Aorta (tissue), 5 donors: Measurements from ENCODE around the gene HOXC12. TPM values are rescaled to one million over a fixed set of nuclear protein-coding genes. Genes with fewer than 3 reads are reported as not detected.

Experiments
- ATAC-seq: fragments of 200-7000 bp; cut with Tn5 transposase; one replicate; pipeline ENCODE4 v1.9.1; 2022; ENCODE audit warnings: moderate library complexity; ENCODE audit not compliant: low FRiP score
- DNase-seq, 2 donors: peaks; one replicate each; pipeline ENCODE4 v3.0.0-alpha.2; 2020
- H3K27ac ChIP-seq, 2 donors: one replicate each; pipeline ENCODE4 v1.5.1; 2013; ENCODE audit warnings: low read length in 2 of 2, mild to moderate bottlenecking in 2 of 2, moderate library complexity in 2 of 2, control low read depth in 1 of 2, inconsistent platforms in 1 of 2, low read depth in 1 of 2
- H3K27me3 ChIP-seq, 2 donors: one replicate each; pipeline ENCODE4 v1.6.1; 2013; ENCODE audit warnings: control low read depth in 1 of 2, low read length in 1 of 2, mild to moderate bottlenecking in 1 of 2, moderate library complexity in 1 of 2; ENCODE audit not compliant: insufficient read depth in 2 of 2, control insufficient read depth in 1 of 2
- H3K36me3 ChIP-seq, 2 donors: one replicate each; pipeline ENCODE4 v1.6.1; 2013; ENCODE audit warnings: control low read depth in 1 of 2, low read length in 1 of 2, mild to moderate bottlenecking in 1 of 2; ENCODE audit not compliant: insufficient read depth in 2 of 2, control insufficient read depth in 1 of 2
- H3K4me1 ChIP-seq, 2 donors: one replicate each; pipeline ENCODE4 v1.6.1; 2013; ENCODE audit warnings: low read length in 2 of 2, control low read depth in 1 of 2, mild to moderate bottlenecking in 1 of 2, moderate library complexity in 1 of 2; ENCODE audit not compliant: insufficient read depth in 2 of 2, control insufficient read depth in 1 of 2
- H3K4me3 ChIP-seq, 2 donors: one replicate each; pipeline ENCODE4 v1.5.1; 2013; ENCODE audit warnings: low read length in 2 of 2, control low read depth in 1 of 2, mild to moderate bottlenecking in 1 of 2
- H3K9me3 ChIP-seq: one replicate; pipeline ENCODE4 v1.6.1; 2013; ENCODE audit warnings: mild to moderate bottlenecking, low read length; ENCODE audit not compliant: control insufficient read depth
- WGBS, 2 donors: extraction: QIAGEN DNeasy Blood & Tissue Kit; methylation state at CpG; one replicate each; pipeline ENCODE4 v1.1.7; 2013; 5-methylcytosine and 5-hydroxymethylcytosine counted together
- intact Hi-C, 2 donors: fragments of 100-400 bp; cut with DNase I; formaldehyde crosslinking; loops; one replicate each; pipeline versions ENCODE4 v1.14.2 to v1.15.0; 2022
- polyA plus RNA-seq, 2 donors: library from polyadenylated mRNA; stranded (reverse); fragments of 200-250 nt; gene quantifications; one replicate each; pipeline ENCODE4 v1.2.3, GENCODE V29; 2013
- total RNA-seq, 2 donors: library from RNA; stranded (reverse); fragmentation: NEBNext Ultra II Directional; extraction: Animal tissue kit (Norgen Biotek cat#: 25700); gene quantifications; one replicate each; pipeline ENCODE4 v1.2.1, GENCODE V29; 2021
- donor health status: healthy with polysubstance abuse.
- donor health status: Bipolar disorder and iron deficiency.
- donor health status: DM: no; HTN: no; CAD: no.
- donor health status: DM: no; HTN: no; CAD: no.
- donor health status: DM: yes; HTN: yes; CAD: no.

HOXC12 gene
- total and polyA plus RNA-seq, 4 donors, result 0.45 TPM; not detected in 3

- Histone ChIP-seq H3K27ac (no peak overlapping the region), H3K4me1 (no peaks in the 10 kb centered on the region), H3K27me3 (peaks cover 0 to 3% of the 10 kb centered on the region in 2 donors), H3K9me3 (no peaks in the 10 kb centered on the region), H3K4me3 (no peak overlapping the region), H3K36me3 (no peaks in the 10 kb centered on the region)
- DNase-seq (no peak), ATAC-seq (no peak)
- WGBS, 2 donors, result 8 to 10% methylated on average over 11 of the region's 11 CpGs
- intact Hi-C loops, result no loop called here
Observed at GRCh38 chr12:53977596-53978445, 23.1 kb downstream of the HOXC12 start.

DNA sequence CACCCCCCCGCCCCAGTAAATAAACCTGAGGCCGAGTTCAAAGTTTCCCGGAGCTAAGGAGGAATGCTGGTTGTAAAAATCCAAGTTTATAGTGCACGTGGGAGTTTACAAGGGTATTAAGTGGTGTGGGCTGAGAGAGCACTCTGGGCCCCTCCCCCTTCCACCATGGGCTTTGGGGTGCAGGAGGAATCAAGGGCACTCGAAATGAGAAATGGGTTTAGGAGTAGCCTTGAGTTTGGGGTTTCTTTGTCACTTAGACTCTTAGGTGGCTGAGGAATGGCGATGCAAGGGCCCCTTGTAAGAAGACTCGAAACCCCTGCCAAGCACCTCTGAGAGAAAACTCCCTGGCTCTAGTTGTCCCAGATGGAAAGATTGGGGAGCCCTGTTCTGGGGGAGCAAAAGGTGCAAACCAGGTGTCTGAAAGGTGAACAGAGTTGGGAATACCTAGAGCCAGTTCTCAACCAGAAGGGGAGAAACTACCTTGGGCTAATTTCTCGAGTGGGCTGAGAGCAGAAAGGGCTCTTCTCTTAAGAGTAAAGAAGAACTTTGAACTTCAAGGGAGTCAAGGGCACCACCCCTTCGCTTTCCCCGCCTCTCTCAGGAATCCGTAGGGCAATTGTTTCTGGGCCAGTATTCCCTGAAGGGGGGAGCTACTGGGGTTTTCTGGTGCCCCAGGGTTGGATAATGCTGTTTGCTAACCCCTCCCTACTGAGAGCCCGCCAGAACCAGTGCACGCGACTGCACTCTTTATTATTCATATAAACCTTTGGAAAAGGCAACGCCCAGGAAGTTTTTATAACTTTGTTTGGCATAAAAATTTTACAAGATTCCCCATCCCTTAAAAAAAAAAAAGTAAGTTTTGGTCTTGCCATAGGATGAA lies 24.0 kb downstream of the HOXC12 start:
- no peak for DNase-seq
- no peaks in the 10 kb centered on the region for H3K36me3 ChIP-seq
- H3K27ac ChIP-seq, result no peak overlapping the region
- no peak overlapping the region for H3K4me3 ChIP-seq
- H3K4me1 ChIP-seq, result no peaks in the 10 kb centered on the region
- no peak for ATAC-seq
- intact Hi-C loops, result no loop called here
- 26 to 31% methylated on average over 15 of the region's 15 CpGs for WGBS, 2 donors
- peaks cover 0 to 3% of the 10 kb centered on the region in 2 donors for H3K27me3 ChIP-seq
- H3K9me3 ChIP-seq, result no peaks in the 10 kb centered on the region

DNA sequence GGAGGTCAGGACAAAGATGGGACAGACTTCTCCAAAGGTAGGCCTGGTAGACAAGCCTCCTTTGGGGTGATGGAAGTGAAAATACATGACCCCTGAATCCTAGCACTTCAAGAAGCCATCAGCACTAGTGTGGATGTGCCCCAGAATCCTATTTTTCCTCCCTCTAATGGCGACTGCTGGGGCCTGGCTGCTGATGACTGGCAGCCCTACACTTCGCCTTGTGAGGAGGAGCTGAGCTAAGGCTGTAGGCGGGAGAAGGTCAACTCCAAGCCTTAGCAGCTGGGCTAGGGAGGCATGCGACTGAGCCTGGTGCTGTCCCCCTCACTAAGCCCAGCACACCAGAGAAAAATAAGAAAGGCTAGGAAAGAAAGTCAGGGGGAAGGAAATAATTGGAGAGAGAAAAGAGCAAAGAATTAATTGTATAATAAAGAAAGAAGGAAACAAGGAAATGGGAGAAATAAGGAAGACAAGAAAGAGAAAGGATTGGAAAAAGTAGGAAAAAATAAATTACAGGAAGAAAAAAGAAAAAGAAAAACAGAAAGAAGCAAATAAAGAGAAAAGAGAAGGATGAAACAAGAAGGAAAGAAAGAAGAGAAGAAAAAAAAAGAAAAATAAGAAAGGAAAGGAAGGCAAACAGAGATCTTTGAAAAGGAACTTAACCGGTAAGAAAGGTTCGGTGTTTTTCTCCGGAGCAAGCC lies 25.6 kb downstream of the HOXC12 start:
- Histone ChIP-seq H3K27me3 (peaks cover 0 to 3% of the 10 kb centered on the region in 2 donors), H3K4me3 (no peak overlapping the region), H3K4me1 (no peaks in the 10 kb centered on the region), H3K27ac (no peak overlapping the region), H3K9me3 (no peaks in the 10 kb centered on the region), H3K36me3 (no peaks in the 10 kb centered on the region)
- whole genome bisulfite sequencing, 2 donors, result 72 to 80% methylated on average over 7 of the region's 7 CpGs
- DNase-seq, result no peak
- intact Hi-C loops, result loop anchor here in 1 of 2 donors (5.0 kb wide), 1 partner anchor 222 kb away; no protein-coding TSS in a partner anchor
- ATAC-seq, result no peak

DNA sequence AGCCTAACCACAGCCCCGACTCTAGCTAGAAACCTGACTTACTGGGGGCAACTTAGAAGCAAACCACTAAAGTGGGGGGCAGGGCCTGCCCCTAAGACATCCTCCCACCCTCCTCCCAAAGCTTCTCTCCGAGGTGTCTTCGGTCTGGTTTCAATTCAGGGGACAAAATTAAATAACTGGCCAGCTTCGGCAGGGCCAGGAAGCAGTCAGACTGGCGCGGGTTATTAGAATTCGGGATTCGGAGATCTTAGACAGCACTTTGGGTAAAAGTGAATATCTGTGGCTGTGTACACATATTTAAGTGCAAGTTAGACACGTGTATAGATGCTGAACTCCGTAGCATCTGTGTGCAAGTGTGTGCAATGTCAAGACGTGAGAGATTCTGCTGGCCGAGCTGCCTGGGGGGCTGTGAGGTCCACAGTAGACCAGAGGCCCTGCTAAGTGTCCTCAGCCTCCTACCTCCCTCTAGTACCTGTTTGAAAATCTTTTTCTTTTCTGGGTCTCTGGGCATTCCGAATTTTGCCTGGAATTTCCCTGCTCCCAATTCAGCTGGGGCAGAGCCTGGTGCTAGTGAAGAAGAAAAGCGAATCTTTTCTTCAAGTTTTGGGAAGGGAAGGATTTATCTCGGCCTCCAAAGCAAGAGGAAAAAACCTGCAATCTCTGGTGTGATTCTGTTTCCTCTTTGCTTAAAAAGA lies 26.2 kb downstream of the HOXC12 start:
- peaks cover 0 to 3% of the 10 kb centered on the region in 2 donors for H3K27me3 ChIP-seq
- H3K27ac ChIP-seq, result no peak overlapping the region
- no peaks in the 10 kb centered on the region for H3K9me3 ChIP-seq
- no peak for DNase-seq
- H3K36me3 ChIP-seq, result no peaks in the 10 kb centered on the region
- H3K4me3 ChIP-seq, result no peak overlapping the region
- intact Hi-C loops, result loop anchor here in 1 of 2 donors (5.0 kb wide), 1 partner anchor 221 kb away; no protein-coding TSS in a partner anchor
- H3K4me1 ChIP-seq, result no peaks in the 10 kb centered on the region
- no peak for ATAC-seq
- WGBS, 2 donors, result 65 to 66% methylated on average over 15 of the region's 15 CpGs

GRCh38 chr12:53981634-53982565 lies 27.2 kb downstream of the HOXC12 start:
- no peaks in the 10 kb centered on the region for H3K36me3 ChIP-seq
- H3K4me1 ChIP-seq, result no peaks in the 10 kb centered on the region
- WGBS, 2 donors, result 54% methylated on average over 30 of the region's 30 CpGs
- ATAC-seq, result no peak
- no peak for DNase-seq
- intact Hi-C loops, result loop anchor here in 1 of 2 donors (5.0 kb wide), 1 partner anchor 220 kb away; no protein-coding TSS in a partner anchor
- no peak overlapping the region for H3K4me3 ChIP-seq
- H3K9me3 ChIP-seq, result no peaks in the 10 kb centered on the region
- H3K27ac ChIP-seq, result no peak overlapping the region
- H3K27me3 ChIP-seq, result peaks cover 0 to 3% of the 10 kb centered on the region in 2 donors

DNA sequence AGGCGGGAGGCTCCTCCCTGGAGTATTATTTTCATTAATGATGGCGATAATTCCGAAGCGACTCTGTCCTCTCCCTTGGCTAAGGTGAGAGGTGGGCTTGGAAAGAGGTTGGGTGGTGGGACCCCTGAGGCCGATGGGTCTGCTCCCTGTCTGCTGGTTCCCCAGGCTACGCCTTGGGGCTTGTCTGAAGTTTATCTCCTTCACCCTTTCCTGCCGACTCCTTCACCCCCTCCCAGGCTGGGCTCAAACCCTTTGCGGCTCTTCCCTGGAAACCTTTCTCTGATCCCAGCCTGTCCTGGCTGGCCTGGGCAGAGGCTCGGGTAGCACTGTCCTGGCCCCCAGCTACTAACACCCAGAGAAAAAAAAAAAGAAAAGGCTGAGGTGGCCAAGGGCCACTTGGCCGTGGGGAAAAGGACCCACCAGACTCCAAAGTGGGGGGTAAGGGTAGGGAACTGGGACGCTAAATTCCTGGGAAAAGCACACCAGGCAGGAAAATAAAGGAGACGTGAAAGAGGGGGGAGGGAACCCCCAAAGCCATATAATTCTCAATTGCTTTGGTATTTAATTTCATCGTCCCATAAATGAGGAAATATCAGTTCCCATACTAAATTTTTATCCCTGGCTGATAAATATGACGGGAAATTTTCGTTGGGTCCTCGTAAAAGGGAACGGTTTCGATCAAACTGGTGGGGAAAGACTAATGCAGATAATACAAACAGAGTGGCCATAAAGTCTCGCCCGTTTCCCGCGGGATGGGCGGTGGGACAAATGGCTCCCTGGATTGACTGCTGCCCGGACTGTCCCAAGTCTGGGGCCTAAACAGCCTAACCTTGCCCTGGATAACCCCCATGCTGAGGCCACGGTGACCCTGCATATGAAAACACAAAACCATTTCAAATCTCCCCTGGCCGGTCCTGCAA lies 28.2 kb downstream of the HOXC12 start:
- 23 to 25% methylated on average over 26 of the region's 26 CpGs for WGBS, 2 donors

DNA sequence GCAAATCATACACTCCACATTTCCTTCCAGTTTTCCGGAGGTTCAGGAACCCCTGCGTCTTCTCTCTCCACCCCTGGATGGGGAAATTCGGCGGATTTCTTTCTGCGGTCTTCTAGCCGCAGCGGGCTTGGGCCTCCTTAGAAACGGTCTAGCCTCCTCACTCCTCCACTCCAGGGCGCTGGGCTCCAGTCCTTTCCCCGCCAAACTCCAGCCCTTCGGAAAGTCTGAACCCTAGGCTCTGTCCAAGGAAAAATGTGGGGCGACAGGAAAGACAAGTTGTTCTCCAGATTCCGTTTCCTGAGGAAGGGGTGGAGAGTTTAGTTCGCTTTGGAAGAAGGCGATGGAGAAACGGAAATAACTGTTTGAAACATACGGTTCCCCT lies 28.9 kb downstream of the HOXC12 start:
- H3K27me3 ChIP-seq, result peaks cover 0 to 3% of the 10 kb centered on the region in 2 donors
- H3K9me3 ChIP-seq, result no peaks in the 10 kb centered on the region
- intact Hi-C loops, result loop anchor here in 1 of 2 donors (5.0 kb wide), 1 partner anchor 219 kb away; no protein-coding TSS in a partner anchor
- no peaks in the 10 kb centered on the region for H3K36me3 ChIP-seq
- DNase-seq (no peak), ATAC-seq (no peak)
- no peaks in the 10 kb centered on the region for H3K4me1 ChIP-seq
- no peak overlapping the region for H3K27ac ChIP-seq
- WGBS, 2 donors, result 16 to 21% methylated on average over 17 of the region's 17 CpGs
- no peak overlapping the region for H3K4me3 ChIP-seq

More for the DNA sequence above, 28.2 kb downstream of the HOXC12 start:
- intact Hi-C loops, result loop anchor here in 1 of 2 donors (5.0 kb wide), 1 partner anchor 219 kb away; no protein-coding TSS in a partner anchor
- Histone ChIP-seq H3K27me3 (peaks cover 0 to 3% of the 10 kb centered on the region in 2 donors), H3K36me3 (no peaks in the 10 kb centered on the region), H3K4me3 (no peak overlapping the region), H3K9me3 (no peaks in the 10 kb centered on the region), H3K4me1 (no peaks in the 10 kb centered on the region), H3K27ac (no peak overlapping the region)
- ATAC-seq, result no peak
- no peak for DNase-seq
